OCI-LY7 (cell line): ENCODE results near the gene EFCAB5. TPM values are rescaled to one million over a fixed set of nuclear protein-coding genes. Genes with fewer than 3 reads are reported as not detected.
A peak's percentile ranks its signal among the peaks of the same experiment; 100 is the strongest.

Source experiments
- BruUV-seq: library from RNA; stranded (reverse); fragments of 400-500 nt; replicated peaks from 2 replicates; lab custom pipeline; 2021; lab: Mats Ljungman, UMichigan
- CTCF ChIA-PET: fragments of 300-600 bp; sonication (Branson Sonifier 250); formaldehyde crosslinking; loops from one replicate; lab custom pipeline; 2022; ENCODE audit warnings: antibody characterized with exemption; ENCODE audit not compliant: unreplicated experiment; lab: Charles Lee
- POLR2A ChIA-PET: fragments of 300-600 bp; sonication (Branson Sonifier 250); formaldehyde crosslinking; loops from one replicate; lab custom pipeline; 2022; ENCODE audit warnings: antibody characterized with exemption; lab: Charles Lee
- DNase-seq: peaks from one replicate; pipeline ENCODE4 v3.0.0-alpha.2; 2015; ENCODE audit warnings: low spot score
- H2AFZ ChIP-seq: fragments of 200-600 bp; sonication (generic), shearing (Covaris generic); 2 replicates; pipeline ENCODE4 v1.6.1; 2014; ENCODE audit warnings: mild to moderate bottlenecking, antibody characterized with exemption, low read length, moderate library complexity
- H3K27ac ChIP-seq: fragments of 200-600 bp; sonication (generic); 2 replicates; pipeline ENCODE4 v1.5.1; 2014; ENCODE audit warnings: mixed run types, low read depth, mild to moderate bottlenecking, moderate library complexity, low read length, inconsistent platforms; ENCODE audit not compliant: poor library complexity, severe bottlenecking
- H3K36me3 ChIP-seq: fragments of 200-600 bp; sonication (generic); 2 replicates; pipeline ENCODE4 v1.6.1; 2014; ENCODE audit warnings: mild to moderate bottlenecking, antibody characterized with exemption, low read length, moderate library complexity, mixed read lengths; ENCODE audit not compliant: insufficient read depth
- H3K4me1 ChIP-seq: fragments of 200-600 bp; sonication (generic); 2 replicates; pipeline ENCODE4 v1.5.1; 2014; ENCODE audit warnings: mild to moderate bottlenecking, low read length; ENCODE audit not compliant: insufficient read depth, poor library complexity, severe bottlenecking
- H3K4me2 ChIP-seq: fragments of 200-600 bp; sonication (generic); 2 replicates; pipeline ENCODE4 v1.6.1; 2014; ENCODE audit warnings: mild to moderate bottlenecking, low read length
- H3K4me3 ChIP-seq: fragments of 200-600 bp; sonication (generic); 2 replicates; pipeline ENCODE4 v1.5.1; 2014; ENCODE audit warnings: mild to moderate bottlenecking, low read depth, low read length; ENCODE audit not compliant: poor library complexity, severe bottlenecking
- H3K79me2 ChIP-seq: fragments of 200-600 bp; sonication (generic); 2 replicates; pipeline ENCODE4 v1.6.1; 2016; ENCODE audit warnings: low read depth, mild to moderate bottlenecking, low read length, moderate library complexity, mixed read lengths; ENCODE audit not compliant: insufficient read depth
- H3K9me2 ChIP-seq: fragments of 200-600 bp; sonication (generic); 2 replicates; pipeline ENCODE4 v1.6.1; 2016; ENCODE audit warnings: mild to moderate bottlenecking, low read length, mixed read lengths; ENCODE audit not compliant: insufficient read depth
- H3K9me3 ChIP-seq: fragments of 200-600 bp; sonication (generic); 2 replicates; pipeline ENCODE4 v1.6.1; 2014; ENCODE audit warnings: mild to moderate bottlenecking, mixed run types, low read length, mixed read lengths
- H4K20me1 ChIP-seq: fragments of 200-600 bp; sonication (generic); 2 replicates; pipeline ENCODE4 v1.6.1; 2014; ENCODE audit warnings: mild to moderate bottlenecking, antibody characterized with exemption, low read length, moderate library complexity, mixed read lengths; ENCODE audit not compliant: insufficient read depth
- CTCF ChIP-seq: fragments of 200-600 bp; sonication (generic); conservative IDR thresholded peaks from 2 replicates; pipeline ENCODE4 v1.5.1; 2014; ENCODE audit warnings: mild to moderate bottlenecking, antibody characterized with exemption, low read length, moderate library complexity, mixed read lengths
- EZH2phosphoT487 ChIP-seq: fragments of 200-600 bp; sonication (generic); IDR thresholded peaks from 2 replicates; pipeline ENCODE4 v1.6.1; 2018; ENCODE audit warnings: low read depth, borderline replicate concordance, mild to moderate bottlenecking, mixed run types, antibody characterized with exemption, low read length, moderate library complexity, mixed read lengths
- intact Hi-C: fragments of 100-400 bp; cut with micrococcal nuclease; formaldehyde crosslinking; loops from one replicate; pipeline ENCODE4 v1.10.0; 2022; ENCODE audit not compliant: unreplicated experiment
- total RNA-seq, 2 experiments: library from RNA; depleted of rRNA in 1 of 2; stranded (reverse); fragments of >200 nt in 1 of 2; shearing (Covaris generic) in 1 of 2; gene quantifications; 2 replicates each; pipeline ENCODE4 v1.2.3, GENCODE V29; 2014 to 2022

The EFCAB5 gene
- total RNA-seq, 2 experiments from 2014 or later = 1.9 to 2.2 TPM

DNA sequence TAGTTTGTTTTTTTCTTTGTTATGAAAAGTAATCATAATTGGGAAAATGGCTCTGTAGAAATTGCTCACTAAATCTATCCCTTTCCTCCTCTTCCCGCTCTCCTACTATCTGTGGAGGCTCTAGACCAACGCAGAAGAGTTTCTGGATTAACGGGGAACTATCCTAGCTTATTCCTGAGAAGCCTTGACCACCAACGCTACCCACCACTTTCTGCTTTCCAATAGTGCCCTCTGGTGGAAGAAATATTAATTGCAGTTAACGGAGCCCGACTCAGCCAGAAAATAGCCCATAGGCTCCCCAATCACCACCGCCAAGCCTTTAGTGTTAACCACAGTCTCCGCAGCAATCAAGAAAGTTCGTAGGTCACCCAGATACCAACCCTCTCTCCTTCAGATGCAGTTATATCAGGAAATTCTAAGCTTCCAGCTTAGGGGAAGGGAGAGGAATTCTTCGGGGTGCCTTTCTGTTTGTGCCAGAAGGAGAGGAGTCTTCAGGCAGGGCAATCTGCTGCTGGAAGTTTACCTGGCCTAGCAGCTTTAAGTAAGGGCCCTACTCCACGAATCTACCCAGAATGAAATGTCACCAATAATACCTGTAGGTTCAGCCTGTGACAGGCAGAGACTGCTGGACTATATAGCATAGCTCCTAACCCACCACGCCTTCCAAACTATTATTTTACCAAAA is 152.2 kb downstream of the EFCAB5 start:
- DNase-seq = peak; percentile 63
- Histone ChIP-seq H3K4me3 (no peak overlapping the region), H3K9me2 (no peaks in the 10 kb centered on the region), H4K20me1 (no peaks in the 10 kb centered on the region), H3K4me1 (peaks cover 6% of the 10 kb centered on the region), H3K79me2 (no peaks in the 10 kb centered on the region), H3K4me2 (no peak overlapping the region), H3K27ac (no peak overlapping the region), H3K36me3 (no peaks in the 10 kb centered on the region), H3K9me3 (no peaks in the 10 kb centered on the region), H2AFZ (no peak overlapping the region; the same call in 1 of the 2 replicates)
- no TSS peak for BruUV-seq
- intact Hi-C loops = loop anchor here (1.0 to 5.0 kb wide), 4 partner anchors 67 to 476 kb away; no protein-coding TSS in a partner anchor
- TF ChIP-seq CTCF = peak; percentile 95
- no peak for TF ChIP-seq EZH2phosphoT487
- POLR2A ChIA-PET = interaction anchor here (0.7 to 1.2 kb wide), 3 partner anchors 9 to 129 kb away, joined by 3 read pairs; no protein-coding TSS in a partner anchor
- CTCF ChIA-PET = interaction anchor here (0.5 kb wide), 1 partner anchor 17 kb away, joined by 3 read pairs; no protein-coding TSS in a partner anchor

- H3K4me2 ChIP-seq = no peak overlapping the region
- H3K4me1 ChIP-seq = peaks cover 6% of the 10 kb centered on the region
- H3K36me3 ChIP-seq = no peaks in the 10 kb centered on the region
- H2AFZ ChIP-seq = peak overlapping the region; percentile 28; the same call in 1 of the 2 replicates
- H3K4me3 ChIP-seq = no peak overlapping the region
- intact Hi-C loops = no loop called here
- H4K20me1 ChIP-seq = no peaks in the 10 kb centered on the region
- no TSS peak for BruUV-seq
- H3K79me2 ChIP-seq = no peaks in the 10 kb centered on the region
- POLR2A ChIA-PET = interaction anchor here (1.2 kb wide), 1 partner anchor 14 kb away, joined by 4 read pairs; no protein-coding TSS in a partner anchor
- no peaks in the 10 kb centered on the region for H3K9me3 ChIP-seq
- no peak overlapping the region for H3K27ac ChIP-seq
- peak; percentile 55 for DNase-seq
- no peaks in the 10 kb centered on the region for H3K9me2 ChIP-seq
- CTCF ChIA-PET = no interaction called here
- no peak for TF ChIP-seq EZH2phosphoT487
- TF ChIP-seq CTCF = peak; percentile 79
These were observed 154.2 kb downstream of the EFCAB5 start for GRCh38 chr17:30095507-30096244.
